OCI-LY3 (cell line): Measurements from ENCODE around the gene PSMB1.

Experiments
- H2AFZ ChIP-seq: fragments of 200-600, 300-600 bp; shearing (Covaris generic); 2 replicates; pipeline ENCODE4 v1.6.0; 2014; ENCODE audit warnings: antibody characterized with exemption, low read depth, low read length
- H3K27ac ChIP-seq: fragments of 200-600, 300-600 bp; sonication (generic); 2 replicates; pipeline ENCODE4 v1.5.1; 2014; ENCODE audit warnings: mild to moderate bottlenecking, low read length, moderate library complexity, mixed read lengths
- H3K27me3 ChIP-seq: fragments of 200-600, 300-600 bp; sonication (generic); 2 replicates; pipeline ENCODE4 v1.6.1; 2014; ENCODE audit warnings: low read depth, low read length, mixed read lengths
- H3K36me3 ChIP-seq: fragments of 200-600, 300-600 bp; sonication (generic); replicated peaks from 2 replicates; pipeline ENCODE3; 2014; ENCODE audit warnings: low read depth, low read length, mixed read lengths
- H3K4me1 ChIP-seq: fragments of 300-600, 200-600 bp; sonication (generic); 2 replicates; pipeline ENCODE4 v1.6.1; 2014; ENCODE audit warnings: low read length, mixed read lengths
- H3K4me2 ChIP-seq: fragments of 200-600, 300-600 bp; sonication (generic); 2 replicates; pipeline ENCODE4 v1.6.1; 2014; ENCODE audit warnings: low read length, mixed read lengths
- H3K4me3 ChIP-seq: fragments of 300-600, 200-600 bp; sonication (generic); 2 replicates; pipeline ENCODE4 v1.5.1; 2014; ENCODE audit warnings: antibody characterized with exemption, mild to moderate bottlenecking, low read length, moderate library complexity
- H3K79me2 ChIP-seq: fragments of 300-600, 200-600 bp; shearing (Covaris generic); 2 replicates; pipeline ENCODE4 v1.6.1; 2014; ENCODE audit warnings: mild to moderate bottlenecking, low read length, mixed read lengths
- H3K9ac ChIP-seq: fragments of 300-600, 200-600 bp; shearing (Covaris generic); 2 replicates; pipeline ENCODE4 v1.6.0; 2014; ENCODE audit warnings: mild to moderate bottlenecking, low read length, moderate library complexity
- H3K9me3 ChIP-seq: fragments of 200-600, 300-600 bp; shearing (Covaris generic); 2 replicates; pipeline ENCODE4 v1.6.1; 2014; ENCODE audit warnings: low read length, mixed read lengths; ENCODE audit not compliant: insufficient read depth
- H4K20me1 ChIP-seq: fragments of 200-600, 300-600 bp; sonication (generic); 2 replicates; pipeline ENCODE4 v1.6.1; 2016; ENCODE audit warnings: low read length, mixed read lengths; ENCODE audit not compliant: insufficient read depth
- EZH2phosphoT487 ChIP-seq: fragments of 200-600 bp; shearing (Covaris generic); IDR thresholded peaks from 2 replicates; pipeline ENCODE4 v1.6.1; 2018; ENCODE audit warnings: antibody characterized with exemption, mixed run types, low read depth
- TF ChIP-seq, protein P1 (sequence below): fragments of 200-600, 300-600 bp; sonication (generic); IDR thresholded peaks from 2 replicates; pipeline ENCODE4 v1.5.1; 2014; ENCODE audit warnings: antibody characterized with exemption, low read length, low read depth

The PSMB1 gene

DNA sequence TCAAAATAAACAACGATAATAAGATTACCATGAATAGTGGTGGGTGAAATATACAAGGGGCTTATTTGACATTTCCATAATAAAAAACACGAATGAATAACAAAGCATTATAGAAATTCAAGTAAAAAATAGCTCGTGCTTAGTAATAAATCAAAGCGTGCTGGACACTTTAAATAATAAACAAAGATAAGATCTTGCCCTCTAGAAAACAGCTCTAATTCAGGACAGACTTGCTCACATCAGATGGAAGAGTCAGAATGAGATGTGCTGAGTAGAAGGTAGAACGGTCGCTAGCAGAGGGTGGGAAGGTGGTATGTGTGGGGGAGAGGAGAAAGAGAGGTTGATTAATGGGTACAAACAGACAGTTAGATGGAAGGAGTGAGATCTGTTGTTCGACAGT, 27.3 kb downstream of the PSMB1 start:
- Histone ChIP-seq H2AFZ (no peak overlapping the region), H3K79me2 (no peaks in the 10 kb centered on the region), H3K27me3 (no peaks in the 10 kb centered on the region), H3K9ac (no peak overlapping the region), H3K4me2 (no peak overlapping the region), H3K4me3 (no peak overlapping the region), H3K36me3 (no peaks in the 10 kb centered on the region), H3K4me1 (no peaks in the 10 kb centered on the region), H3K27ac (no peak overlapping the region), H4K20me1 (no peaks in the 10 kb centered on the region), H3K9me3 (no peaks in the 10 kb centered on the region)
- no peak for TF ChIP-seq EZH2phosphoT487
- TF ChIP-seq, protein P1, sequence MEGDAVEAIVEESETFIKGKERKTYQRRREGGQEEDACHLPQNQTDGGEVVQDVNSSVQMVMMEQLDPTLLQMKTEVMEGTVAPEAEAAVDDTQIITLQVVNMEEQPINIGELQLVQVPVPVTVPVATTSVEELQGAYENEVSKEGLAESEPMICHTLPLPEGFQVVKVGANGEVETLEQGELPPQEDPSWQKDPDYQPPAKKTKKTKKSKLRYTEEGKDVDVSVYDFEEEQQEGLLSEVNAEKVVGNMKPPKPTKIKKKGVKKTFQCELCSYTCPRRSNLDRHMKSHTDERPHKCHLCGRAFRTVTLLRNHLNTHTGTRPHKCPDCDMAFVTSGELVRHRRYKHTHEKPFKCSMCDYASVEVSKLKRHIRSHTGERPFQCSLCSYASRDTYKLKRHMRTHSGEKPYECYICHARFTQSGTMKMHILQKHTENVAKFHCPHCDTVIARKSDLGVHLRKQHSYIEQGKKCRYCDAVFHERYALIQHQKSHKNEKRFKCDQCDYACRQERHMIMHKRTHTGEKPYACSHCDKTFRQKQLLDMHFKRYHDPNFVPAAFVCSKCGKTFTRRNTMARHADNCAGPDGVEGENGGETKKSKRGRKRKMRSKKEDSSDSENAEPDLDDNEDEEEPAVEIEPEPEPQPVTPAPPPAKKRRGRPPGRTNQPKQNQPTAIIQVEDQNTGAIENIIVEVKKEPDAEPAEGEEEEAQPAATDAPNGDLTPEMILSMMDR, result no peak

DNA sequence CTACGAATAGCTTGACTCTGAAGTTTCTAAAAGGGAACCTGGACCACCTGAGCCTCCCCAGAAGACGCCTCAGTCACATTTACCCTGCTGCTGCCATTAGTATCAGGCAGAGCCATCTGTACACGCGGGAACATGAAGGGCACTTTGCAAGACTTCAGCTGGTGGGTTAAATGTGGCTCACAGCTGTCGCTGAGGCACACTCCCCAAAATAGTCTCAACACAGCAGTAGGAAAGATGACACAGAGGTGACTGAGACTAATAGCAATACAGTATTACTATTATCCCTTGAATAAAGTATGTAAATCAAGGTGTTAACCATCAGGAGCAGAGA, 29.0 kb downstream of the PSMB1 start:
- Histone ChIP-seq H3K27ac (no peak overlapping the region), H2AFZ (no peak overlapping the region), H3K36me3 (no peaks in the 10 kb centered on the region), H3K9ac (no peak overlapping the region), H3K4me3 (no peak overlapping the region), H3K9me3 (no peaks in the 10 kb centered on the region), H3K79me2 (no peaks in the 10 kb centered on the region), H4K20me1 (no peaks in the 10 kb centered on the region), H3K4me2 (no peak overlapping the region), H3K4me1 (no peaks in the 10 kb centered on the region), H3K27me3 (no peaks in the 10 kb centered on the region)
- TF ChIP-seq, protein P1, result no peak
- no peak for TF ChIP-seq EZH2phosphoT487

DNA sequence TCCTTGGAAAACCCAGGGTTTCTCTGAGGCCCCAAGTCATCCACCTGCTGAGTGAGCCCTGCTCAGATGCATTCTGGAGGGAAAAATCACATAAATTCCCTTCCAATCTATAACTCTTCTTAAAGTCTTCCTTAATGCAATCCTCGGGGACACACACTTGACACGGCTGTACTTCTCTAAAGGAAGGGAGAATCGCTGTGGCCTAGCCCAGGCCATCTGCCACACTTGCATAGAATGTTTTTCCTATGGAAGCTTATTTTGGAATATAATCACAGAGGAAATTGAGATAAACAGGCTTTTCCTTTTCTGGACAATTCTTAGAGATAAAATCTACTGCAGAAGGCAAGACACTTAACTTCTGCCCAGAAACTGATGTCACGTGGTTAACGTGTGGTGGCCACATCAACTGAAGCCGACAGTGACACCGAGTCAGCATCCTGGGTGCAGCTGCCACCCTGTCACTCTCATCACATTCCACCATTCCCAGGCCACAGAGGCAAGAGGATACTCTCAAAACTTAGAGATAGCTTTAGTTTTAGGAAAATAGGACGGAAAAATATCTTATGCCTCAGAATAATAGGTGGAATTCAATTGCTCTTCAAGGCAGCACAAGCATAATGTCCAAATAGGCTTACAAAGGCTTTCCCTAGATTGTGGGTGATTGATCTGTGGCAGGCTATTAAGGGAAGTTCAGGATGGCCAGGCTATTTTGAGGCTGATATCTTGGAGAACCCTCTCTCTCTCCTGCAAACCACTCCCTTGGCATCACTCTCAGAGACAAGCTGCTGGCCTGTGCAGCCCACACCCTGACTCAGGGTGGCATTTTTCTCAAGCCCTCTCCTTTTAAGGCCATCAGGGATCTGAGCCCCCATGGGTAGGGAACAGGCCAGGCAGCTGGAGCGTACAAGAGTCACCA, 29.6 kb downstream of the PSMB1 start:
- no peaks in the 10 kb centered on the region for H4K20me1 ChIP-seq
- no peaks in the 10 kb centered on the region for H3K9me3 ChIP-seq
- no peak overlapping the region for H3K27ac ChIP-seq
- no peak overlapping the region for H3K4me2 ChIP-seq
- H3K79me2 ChIP-seq, result no peaks in the 10 kb centered on the region
- H2AFZ ChIP-seq, result no peak overlapping the region
- H3K4me1 ChIP-seq, result no peaks in the 10 kb centered on the region
- no peaks in the 10 kb centered on the region for H3K27me3 ChIP-seq
- H3K9ac ChIP-seq, result no peak overlapping the region
- TF ChIP-seq, protein P1, result no peak
- TF ChIP-seq EZH2phosphoT487, result no peak
- no peak overlapping the region for H3K4me3 ChIP-seq
- no peaks in the 10 kb centered on the region for H3K36me3 ChIP-seq

DNA sequence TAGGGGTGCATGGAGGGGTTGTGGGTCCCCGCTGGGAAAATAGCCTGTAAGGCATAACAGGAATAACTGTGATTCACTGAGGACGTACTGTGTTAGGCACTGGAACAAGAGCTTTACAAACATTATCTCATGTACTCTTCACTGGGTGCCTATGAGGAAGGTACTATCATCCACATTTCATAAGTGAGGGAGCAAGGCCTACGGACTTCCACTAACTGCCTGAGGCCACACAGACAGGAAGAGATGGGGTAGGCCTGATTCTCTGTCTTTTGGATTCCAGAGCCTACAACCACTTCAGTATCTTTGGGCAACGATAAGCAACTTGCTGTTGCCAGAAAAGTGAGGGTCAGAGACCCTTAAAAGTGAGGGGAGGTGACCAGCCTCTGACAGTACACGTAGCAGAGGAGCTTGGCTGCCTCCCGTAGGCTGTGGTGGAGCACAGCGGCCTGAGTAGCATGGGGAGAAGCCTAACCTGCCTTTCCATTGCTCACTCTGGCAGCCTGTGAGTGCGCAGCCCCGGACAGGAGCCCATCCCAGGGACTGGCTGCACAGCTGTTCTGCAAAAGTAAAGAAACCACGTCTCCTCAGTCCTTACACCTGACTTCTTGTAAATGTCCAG, 30.4 kb downstream of the PSMB1 start:
- Histone ChIP-seq H3K4me1 (no peaks in the 10 kb centered on the region), H3K9ac (no peak overlapping the region), H3K4me3 (no peak overlapping the region), H3K79me2 (no peaks in the 10 kb centered on the region), H3K36me3 (no peaks in the 10 kb centered on the region), H2AFZ (no peak overlapping the region), H3K27ac (no peak overlapping the region), H4K20me1 (no peaks in the 10 kb centered on the region), H3K27me3 (no peaks in the 10 kb centered on the region), H3K9me3 (no peaks in the 10 kb centered on the region), H3K4me2 (no peak overlapping the region)
- TF ChIP-seq EZH2phosphoT487, result no peak
- TF ChIP-seq, protein P1, result peak; percentile 53
